K562 (cell line): ENCODE results near the gene SDC3. TPM values are rescaled to one million over a fixed set of nuclear protein-coding genes. Genes with fewer than 3 reads are reported as not detected.

Source experiments
- CBFA2T3 ChIP-seq: fragments of 450-650 bp; IDR thresholded peaks from 2 replicates; pipeline ENCODE4 v1.6.1; 2017
- CHD1 ChIP-seq: fragments of 200-600 bp; sonication (generic); IDR thresholded peaks from one replicate; pipeline ENCODE4 v1.6.1; 2012; ENCODE audit warnings: mild to moderate bottlenecking, moderate library complexity, low read length, inconsistent platforms
- COPS2 ChIP-seq: fragments of 450-650 bp; conservative IDR thresholded peaks from 2 replicates; pipeline ENCODE4 v1.6.1; 2016; ENCODE audit warnings: mild to moderate bottlenecking, moderate library complexity
- ELK1 ChIP-seq: sonication (generic); formaldehyde crosslinking; IDR thresholded peaks from 2 replicates; pipeline ENCODE4 v1.8.1; 2022; ENCODE audit warnings: missing genetic modification reagents
- ERF ChIP-seq: fragments of 450-650 bp; formaldehyde crosslinking; IDR thresholded peaks from 2 replicates; pipeline ENCODE4 v1.4.0; 2020; ENCODE audit warnings: mild to moderate bottlenecking, mixed read lengths
- FOSL1 ChIP-seq: fragments of 200-800 bp; sonication (Bioruptor generic); conservative IDR thresholded peaks from 2 replicates; pipeline ENCODE4 v1.6.1; 2016; ENCODE audit warnings: missing genetic modification characterization, missing compliant biosample characterization
- HNRNPL ChIP-seq: fragments of 200-400 bp; formaldehyde crosslinking; IDR thresholded peaks from 2 replicates; pipeline ENCODE4 v1.6.1; 2017; ENCODE audit warnings: low read depth, mild to moderate bottlenecking, low read length
- KAT2B ChIP-seq: IDR thresholded peaks from one replicate; pipeline ENCODE4 v1.6.1; 2012; ENCODE audit warnings: low read depth, mild to moderate bottlenecking, control low read depth, inconsistent platforms, low read length, moderate library complexity
- KLF16 ChIP-seq: IDR thresholded peaks from 2 replicates; pipeline ENCODE4 v1.6.1; 2016; ENCODE audit warnings: antibody characterized with exemption
- LEF1 ChIP-seq: fragments of 450-650 bp; IDR thresholded peaks from 2 replicates; pipeline ENCODE4 v1.6.1; 2016; ENCODE audit warnings: mild to moderate bottlenecking
- NCOA2 ChIP-seq, 2 experiments: fragments of 450-650 bp; IDR thresholded peaks; 2 replicates each; pipeline ENCODE4 v1.6.1; 2018; ENCODE audit warnings: mild to moderate bottlenecking in 2 of 2, moderate library complexity in 1 of 2; ENCODE audit not compliant: partially characterized antibody in 2 of 2
- NR2F6 ChIP-seq: fragments of 450-650 bp; formaldehyde crosslinking; IDR thresholded peaks from 2 replicates; pipeline ENCODE4 v1.4.0; 2020; ENCODE audit warnings: mild to moderate bottlenecking
- PHTF2 ChIP-seq: fragments of 250-450 bp; sonication (Bioruptor Pico); IDR thresholded peaks from 2 replicates; pipeline ENCODE4 v1.5.0; 2021; ENCODE audit warnings: mild to moderate bottlenecking
- ZFP30 ChIP-seq: fragments of 250-450 bp; sonication (Bioruptor Pico); IDR thresholded peaks from 2 replicates; pipeline ENCODE4 v1.8.0; 2022; ENCODE audit warnings: moderate library complexity, mild to moderate bottlenecking, inconsistent platforms, borderline replicate concordance
- ZNF274 ChIP-seq: IDR thresholded peaks from 2 replicates; pipeline ENCODE4 v1.6.1; 2011; ENCODE audit warnings: low read depth, mild to moderate bottlenecking, low read length, moderate library complexity, borderline replicate concordance
- polyA plus RNA-seq, 8 experiments: library from polyadenylated mRNA; depleted of rRNA in 4 of 8; stranded (reverse) in 5 of 8; unstranded in 3 of 8; fragments of >200 nt; fragmentation: Nextera tagmentation in 2 of 8; fragmentation: Illumina TruSeq in 1 of 8; extraction: Ambion mirVana in 2 of 8; extraction: Trizol in 1 of 8; gene quantifications; 2 replicates each; pipeline versions ENCODE4 v1.2.1 to v1.2.3, GENCODE V29; 2011 to 2014; ENCODE audit warnings: inconsistent platforms in 1 of 8, missing spikeins in 1 of 8
- total RNA-seq, 7 experiments: library from RNA; depleted of rRNA in 6 of 7; stranded (reverse); fragments of >200 nt in 6 of 7; fragmentation: Illumina TruSeq in 2 of 7; extraction: Trizol in 2 of 7; gene quantifications; 2 replicates each; pipeline versions ENCODE4 v1.2.1 to v1.2.3, GENCODE V29; 2011 to 2021; ENCODE audit warnings: low replicate concordance in 1 of 7
- TF ChIP-seq, protein P1 (sequence below): fragments of 250-450 bp; sonication (Bioruptor Pico); IDR thresholded peaks from 2 replicates; pipeline ENCODE4 v1.8.0; 2021; ENCODE audit warnings: moderate library complexity, mild to moderate bottlenecking, inconsistent platforms
- TF ChIP-seq, protein P2 (sequence below), 2 experiments: fragments of 450-650 bp in 1 of 2; IDR thresholded peaks; 2 replicates each; pipeline ENCODE4 v1.6.1; 2011 to 2017; ENCODE audit warnings: low read depth in 2 of 2, antibody characterized with exemption in 1 of 2, borderline replicate concordance in 1 of 2, low read length in 1 of 2, mild to moderate bottlenecking in 1 of 2, mixed read lengths in 1 of 2; ENCODE audit not compliant: control insufficient read depth in 1 of 2
- TF ChIP-seq, protein P3 (sequence below): sonication (generic); formaldehyde crosslinking; IDR thresholded peaks from 2 replicates; pipeline ENCODE4 v1.8.0; 2022; ENCODE audit warnings: mild to moderate bottlenecking, missing genetic modification reagents
- TF ChIP-seq, protein P4 (sequence below): IDR thresholded peaks from 2 replicates; pipeline ENCODE4 v1.6.1; 2011; ENCODE audit warnings: borderline replicate concordance, low read depth, mild to moderate bottlenecking, moderate library complexity, low read length; ENCODE audit not compliant: insufficient read depth, poor library complexity, severe bottlenecking

SDC3 gene
- total and polyA plus RNA-seq, 9 of the 15 experiments (the other 6 are each of a cell fraction or from before 2014, with no cell fraction given): 0.38 to 44.1 (median 12.1) TPM

GRCh38 chr1:30887485-30888315, 20.9 kb downstream of the SDC3 start (continued):
- TF ChIP-seq, protein P1, sequence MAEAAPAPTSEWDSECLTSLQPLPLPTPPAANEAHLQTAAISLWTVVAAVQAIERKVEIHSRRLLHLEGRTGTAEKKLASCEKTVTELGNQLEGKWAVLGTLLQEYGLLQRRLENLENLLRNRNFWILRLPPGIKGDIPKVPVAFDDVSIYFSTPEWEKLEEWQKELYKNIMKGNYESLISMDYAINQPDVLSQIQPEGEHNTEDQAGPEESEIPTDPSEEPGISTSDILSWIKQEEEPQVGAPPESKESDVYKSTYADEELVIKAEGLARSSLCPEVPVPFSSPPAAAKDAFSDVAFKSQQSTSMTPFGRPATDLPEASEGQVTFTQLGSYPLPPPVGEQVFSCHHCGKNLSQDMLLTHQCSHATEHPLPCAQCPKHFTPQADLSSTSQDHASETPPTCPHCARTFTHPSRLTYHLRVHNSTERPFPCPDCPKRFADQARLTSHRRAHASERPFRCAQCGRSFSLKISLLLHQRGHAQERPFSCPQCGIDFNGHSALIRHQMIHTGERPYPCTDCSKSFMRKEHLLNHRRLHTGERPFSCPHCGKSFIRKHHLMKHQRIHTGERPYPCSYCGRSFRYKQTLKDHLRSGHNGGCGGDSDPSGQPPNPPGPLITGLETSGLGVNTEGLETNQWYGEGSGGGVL (CRISPR knock-in tag): no peak
- no peak for TF ChIP-seq NCOA2 (IDR thresholded peaks at IDR 0.05; ENCODE audit: partially characterized antibody in 2 of 2)
- TF ChIP-seq, protein P2, sequence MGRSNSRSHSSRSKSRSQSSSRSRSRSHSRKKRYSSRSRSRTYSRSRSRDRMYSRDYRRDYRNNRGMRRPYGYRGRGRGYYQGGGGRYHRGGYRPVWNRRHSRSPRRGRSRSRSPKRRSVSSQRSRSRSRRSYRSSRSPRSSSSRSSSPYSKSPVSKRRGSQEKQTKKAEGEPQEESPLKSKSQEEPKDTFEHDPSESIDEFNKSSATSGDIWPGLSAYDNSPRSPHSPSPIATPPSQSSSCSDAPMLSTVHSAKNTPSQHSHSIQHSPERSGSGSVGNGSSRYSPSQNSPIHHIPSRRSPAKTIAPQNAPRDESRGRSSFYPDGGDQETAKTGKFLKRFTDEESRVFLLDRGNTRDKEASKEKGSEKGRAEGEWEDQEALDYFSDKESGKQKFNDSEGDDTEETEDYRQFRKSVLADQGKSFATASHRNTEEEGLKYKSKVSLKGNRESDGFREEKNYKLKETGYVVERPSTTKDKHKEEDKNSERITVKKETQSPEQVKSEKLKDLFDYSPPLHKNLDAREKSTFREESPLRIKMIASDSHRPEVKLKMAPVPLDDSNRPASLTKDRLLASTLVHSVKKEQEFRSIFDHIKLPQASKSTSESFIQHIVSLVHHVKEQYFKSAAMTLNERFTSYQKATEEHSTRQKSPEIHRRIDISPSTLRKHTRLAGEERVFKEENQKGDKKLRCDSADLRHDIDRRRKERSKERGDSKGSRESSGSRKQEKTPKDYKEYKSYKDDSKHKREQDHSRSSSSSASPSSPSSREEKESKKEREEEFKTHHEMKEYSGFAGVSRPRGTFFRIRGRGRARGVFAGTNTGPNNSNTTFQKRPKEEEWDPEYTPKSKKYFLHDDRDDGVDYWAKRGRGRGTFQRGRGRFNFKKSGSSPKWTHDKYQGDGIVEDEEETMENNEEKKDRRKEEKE (IDR thresholded peaks at IDR 0.05; ENCODE audit: borderline replicate concordance in 1 of 2, control insufficient read depth in 1 of 2, low read depth in 2 of 2, low read length in 1 of 2): no peak
- no peak for TF ChIP-seq KAT2B
- no peak for TF ChIP-seq ELK1 (CRISPR knock-in tag)
- no peak for TF ChIP-seq ZFP30 (CRISPR knock-in tag)
- TF ChIP-seq LEF1: peak; percentile 48; the same call in 1 of the 2 replicates
- no peak for TF ChIP-seq ZNF274
- no peak for TF ChIP-seq CBFA2T3
- TF ChIP-seq KLF16: no peak
- no peak for TF ChIP-seq NR2F6 (CRISPR knock-in tag)
- TF ChIP-seq CHD1: no peak
- peak; percentile 13; the same call in 1 of the 2 replicates for TF ChIP-seq ERF (CRISPR knock-in tag)
- no peak for TF ChIP-seq HNRNPL
- TF ChIP-seq, protein P3, sequence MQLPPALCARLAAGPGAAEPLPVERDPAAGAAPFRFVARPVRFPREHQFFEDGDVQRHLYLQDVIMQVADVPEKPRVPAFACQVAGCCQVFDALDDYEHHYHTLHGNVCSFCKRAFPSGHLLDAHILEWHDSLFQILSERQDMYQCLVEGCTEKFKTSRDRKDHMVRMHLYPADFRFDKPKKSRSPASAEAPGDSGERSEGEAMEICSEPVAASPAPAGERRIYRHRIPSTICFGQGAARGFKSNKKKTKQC (CRISPR knock-in tag): no peak
- TF ChIP-seq, protein P4, sequence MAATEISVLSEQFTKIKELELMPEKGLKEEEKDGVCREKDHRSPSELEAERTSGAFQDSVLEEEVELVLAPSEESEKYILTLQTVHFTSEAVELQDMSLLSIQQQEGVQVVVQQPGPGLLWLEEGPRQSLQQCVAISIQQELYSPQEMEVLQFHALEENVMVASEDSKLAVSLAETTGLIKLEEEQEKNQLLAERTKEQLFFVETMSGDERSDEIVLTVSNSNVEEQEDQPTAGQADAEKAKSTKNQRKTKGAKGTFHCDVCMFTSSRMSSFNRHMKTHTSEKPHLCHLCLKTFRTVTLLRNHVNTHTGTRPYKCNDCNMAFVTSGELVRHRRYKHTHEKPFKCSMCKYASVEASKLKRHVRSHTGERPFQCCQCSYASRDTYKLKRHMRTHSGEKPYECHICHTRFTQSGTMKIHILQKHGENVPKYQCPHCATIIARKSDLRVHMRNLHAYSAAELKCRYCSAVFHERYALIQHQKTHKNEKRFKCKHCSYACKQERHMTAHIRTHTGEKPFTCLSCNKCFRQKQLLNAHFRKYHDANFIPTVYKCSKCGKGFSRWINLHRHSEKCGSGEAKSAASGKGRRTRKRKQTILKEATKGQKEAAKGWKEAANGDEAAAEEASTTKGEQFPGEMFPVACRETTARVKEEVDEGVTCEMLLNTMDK: no peak
- TF ChIP-seq COPS2: no peak
- TF ChIP-seq FOSL1 (tag): peak; percentile 47; the same call in 1 of the 2 replicates
- no peak for TF ChIP-seq PHTF2
